ENCODE data around the gene UPK1A.
"Not testable (repeated sequence)": the region's sequence is repeated elsewhere in the genome, so short reads cannot be mapped to it uniquely, and the experiment has no call there.

The UPK1A gene

DNA sequence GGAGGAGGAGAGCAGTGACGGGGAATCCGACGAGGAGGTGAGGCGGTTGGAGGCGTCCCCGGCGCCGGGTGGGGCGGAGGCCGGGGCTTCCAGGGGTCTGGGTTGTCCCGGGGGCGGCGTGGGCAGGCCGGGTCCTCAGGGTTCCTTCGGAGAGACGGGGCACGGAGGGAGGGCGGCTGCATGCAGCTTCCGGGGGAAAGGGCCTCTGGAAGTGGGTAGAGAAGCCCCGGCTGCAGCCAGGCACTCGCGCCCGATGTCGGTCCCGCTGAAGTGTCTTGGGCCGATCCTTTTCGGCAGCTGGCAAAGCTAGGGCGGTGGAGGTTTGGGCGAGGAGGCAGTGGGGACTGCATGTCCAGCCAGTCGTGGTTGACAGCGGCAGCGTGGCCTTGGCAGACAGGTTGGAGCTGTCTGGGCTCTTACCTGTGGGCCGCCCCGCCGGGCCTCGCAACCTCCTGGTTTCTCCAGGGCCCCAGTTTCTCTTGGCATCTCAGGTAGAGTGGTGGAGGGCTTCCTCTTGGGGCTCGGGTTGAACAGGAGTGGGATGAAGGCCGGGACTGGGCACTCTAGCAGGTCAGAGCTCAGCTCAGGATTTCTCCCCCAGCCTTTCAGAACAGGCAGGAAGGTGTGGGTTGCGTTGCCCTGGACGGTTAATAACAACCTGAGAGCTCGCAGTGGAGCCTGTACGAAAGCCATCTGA, 52.2 kb downstream of the UPK1A start:
- peak; percentile 25 for DNase-seq (ENCODE audit: low spot score)

DNA sequence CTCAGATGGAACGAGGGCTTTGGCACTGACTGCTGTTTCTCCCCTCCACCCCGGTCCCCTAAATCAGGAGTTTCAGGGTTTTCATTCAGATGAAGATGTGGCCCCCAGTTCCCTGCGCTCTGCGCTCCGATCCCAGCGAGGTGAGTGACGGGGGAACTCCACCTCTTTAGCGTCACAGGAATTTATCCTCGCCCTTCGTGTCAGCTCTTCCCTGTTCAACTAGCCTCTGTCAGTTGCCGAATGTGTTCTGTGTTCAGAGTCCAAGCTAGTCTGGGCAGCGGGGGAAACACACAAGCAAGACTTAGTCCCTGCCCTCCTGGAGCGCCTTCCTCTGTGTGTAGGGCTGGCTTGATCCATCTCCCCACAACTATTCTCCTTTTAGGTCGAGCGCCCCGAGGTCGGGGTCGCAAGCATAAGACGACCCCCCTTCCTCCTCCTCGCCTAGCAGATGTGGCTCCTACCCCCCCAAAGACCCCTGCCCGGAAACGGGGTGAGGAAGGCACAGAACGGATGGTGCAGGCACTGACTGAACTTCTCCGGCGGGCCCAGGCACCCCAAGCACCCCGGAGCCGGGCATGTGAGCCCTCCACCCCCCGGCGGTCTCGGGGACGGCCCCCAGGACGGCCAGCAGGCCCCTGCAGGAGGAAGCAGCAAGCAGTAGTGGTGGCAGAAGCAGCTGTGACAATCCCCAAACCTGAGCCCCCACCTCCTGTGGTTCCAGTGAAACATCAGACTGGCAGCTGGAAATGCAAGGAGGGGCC, 53.3 kb downstream of the UPK1A start:
- no peak for DNase-seq (ENCODE audit: low spot score)

DNA sequence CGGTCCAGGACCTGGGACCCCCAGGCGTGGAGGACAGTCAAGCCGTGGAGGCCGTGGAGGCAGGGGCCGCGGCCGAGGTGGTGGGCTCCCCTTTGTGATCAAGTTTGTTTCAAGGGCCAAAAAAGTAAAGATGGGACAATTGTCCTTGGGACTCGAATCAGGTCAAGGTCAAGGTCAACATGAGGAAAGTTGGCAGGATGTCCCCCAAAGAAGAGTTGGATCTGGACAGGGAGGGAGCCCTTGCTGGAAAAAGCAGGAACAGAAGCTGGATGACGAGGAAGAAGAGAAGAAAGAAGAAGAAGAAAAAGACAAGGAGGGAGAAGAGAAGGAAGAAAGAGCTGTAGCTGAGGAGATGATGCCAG, 53.8 kb downstream of the UPK1A start:
- no peak for DNase-seq (ENCODE audit: low spot score)

DNA sequence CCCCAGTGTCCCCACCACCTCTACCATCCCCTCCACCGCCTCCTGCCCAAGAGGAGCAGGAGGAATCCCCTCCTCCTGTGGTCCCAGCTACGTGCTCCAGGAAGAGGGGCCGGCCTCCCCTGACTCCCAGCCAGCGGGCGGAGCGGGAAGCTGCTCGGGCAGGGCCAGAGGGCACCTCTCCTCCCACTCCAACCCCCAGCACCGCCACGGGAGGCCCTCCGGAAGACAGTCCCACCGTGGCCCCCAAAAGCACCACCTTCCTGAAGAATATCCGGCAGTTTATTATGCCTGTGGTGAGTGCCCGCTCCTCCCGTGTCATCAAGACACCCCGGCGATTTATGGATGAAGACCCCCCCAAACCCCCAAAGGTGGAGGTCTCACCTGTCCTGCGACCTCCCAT, 54.3 kb downstream of the UPK1A start:
- no peak for DNase-seq (ENCODE audit: low spot score)

DNA sequence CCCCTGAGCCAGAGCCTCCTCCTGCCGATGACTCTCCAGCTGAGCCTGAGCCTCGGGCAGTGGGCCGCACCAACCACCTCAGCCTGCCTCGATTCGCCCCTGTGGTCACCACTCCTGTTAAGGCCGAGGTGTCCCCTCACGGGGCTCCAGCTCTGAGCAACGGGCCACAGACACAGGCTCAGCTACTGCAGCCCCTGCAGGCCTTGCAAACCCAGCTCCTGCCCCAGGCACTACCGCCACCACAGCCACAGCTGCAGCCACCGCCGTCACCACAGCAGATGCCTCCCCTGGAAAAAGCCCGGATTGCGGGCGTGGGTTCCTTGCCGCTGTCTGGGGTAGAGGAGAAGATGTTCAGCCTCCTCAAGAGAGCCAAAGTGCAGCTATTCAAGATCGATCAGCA, 55.1 kb downstream of the UPK1A start:
- no peak for DNase-seq (ENCODE audit: low spot score)

DNA sequence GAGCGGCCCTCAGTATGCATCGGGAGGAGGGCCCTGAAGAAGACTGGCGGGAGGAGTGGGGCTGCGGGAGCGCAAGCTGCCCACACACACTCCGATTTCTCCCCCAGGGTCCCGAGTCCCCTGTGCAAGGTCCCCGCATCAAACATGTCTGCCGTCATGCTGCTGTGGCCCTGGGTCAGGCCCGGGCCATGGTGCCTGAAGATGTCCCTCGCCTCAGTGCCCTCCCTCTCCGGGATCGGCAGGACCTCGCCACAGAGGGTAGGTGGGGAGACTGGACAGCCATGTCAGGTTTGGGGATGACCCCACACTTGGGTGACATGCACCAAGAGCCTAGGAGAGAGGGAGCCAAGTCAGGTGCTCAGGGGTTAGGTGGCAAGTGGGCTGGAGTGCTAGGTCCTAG, 56.1 kb downstream of the UPK1A start:
- no peak for DNase-seq (ENCODE audit: low spot score)

DNA sequence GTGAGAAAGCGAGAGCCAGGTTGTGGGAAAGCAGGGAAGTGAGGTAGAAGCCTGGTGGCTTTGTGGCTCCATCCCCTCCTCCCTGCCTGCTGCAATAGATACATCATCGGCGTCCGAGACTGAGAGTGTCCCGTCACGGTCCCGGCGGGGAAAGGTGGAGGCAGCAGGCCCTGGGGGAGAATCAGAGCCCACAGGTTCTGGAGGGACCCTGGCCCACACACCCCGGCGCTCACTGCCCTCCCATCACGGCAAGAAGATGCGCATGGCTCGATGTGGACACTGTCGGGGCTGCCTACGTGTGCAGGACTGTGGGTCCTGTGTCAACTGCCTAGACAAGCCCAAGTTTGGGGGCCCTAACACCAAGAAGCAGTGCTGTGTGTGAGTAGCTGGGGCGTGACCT, 56.6 kb downstream of the UPK1A start:
- no peak for DNase-seq (ENCODE audit: low spot score)

DNA sequence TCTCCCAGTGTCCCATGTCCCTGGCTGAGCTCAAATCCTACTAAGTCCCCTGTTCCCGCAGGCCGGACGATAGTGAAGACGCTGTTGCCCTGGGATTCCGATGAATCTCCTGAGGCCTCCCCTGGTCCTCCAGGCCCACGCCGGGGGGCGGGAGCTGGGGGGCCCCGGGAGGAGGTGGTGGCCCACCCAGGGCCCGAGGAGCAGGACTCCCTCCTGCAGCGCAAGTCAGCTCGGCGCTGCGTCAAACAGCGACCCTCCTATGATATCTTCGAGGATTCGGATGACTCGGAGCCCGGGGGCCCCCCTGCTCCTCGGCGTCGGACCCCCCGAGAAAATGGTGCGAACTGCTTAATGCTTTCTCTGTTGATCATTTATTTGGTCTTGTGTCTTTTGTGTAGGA, 57.4 kb downstream of the UPK1A start:
- no peak for DNase-seq (ENCODE audit: low spot score)

DNA sequence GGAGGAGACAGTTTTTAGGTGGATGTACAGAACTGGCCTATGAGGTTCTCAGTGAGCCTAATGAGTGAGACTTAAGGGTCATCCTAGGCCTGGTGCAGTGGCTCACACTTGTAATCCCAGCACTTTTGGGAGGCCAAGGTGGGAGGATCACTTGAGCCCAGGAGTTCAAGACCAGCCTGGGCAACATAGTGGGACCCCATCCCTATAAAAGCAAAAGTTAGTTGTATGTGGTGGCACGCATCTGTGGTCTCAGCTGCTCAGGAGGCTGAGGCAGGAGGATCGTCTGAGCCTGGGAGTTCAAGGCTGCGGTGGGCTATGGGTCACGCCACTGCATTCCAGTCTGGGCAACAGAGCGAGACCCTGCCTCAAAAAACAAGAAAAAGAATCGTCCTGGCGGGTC, 57.8 kb downstream of the UPK1A start:
- DNase-seq (ENCODE audit: low spot score) = not testable (repeated sequence)

DNA sequence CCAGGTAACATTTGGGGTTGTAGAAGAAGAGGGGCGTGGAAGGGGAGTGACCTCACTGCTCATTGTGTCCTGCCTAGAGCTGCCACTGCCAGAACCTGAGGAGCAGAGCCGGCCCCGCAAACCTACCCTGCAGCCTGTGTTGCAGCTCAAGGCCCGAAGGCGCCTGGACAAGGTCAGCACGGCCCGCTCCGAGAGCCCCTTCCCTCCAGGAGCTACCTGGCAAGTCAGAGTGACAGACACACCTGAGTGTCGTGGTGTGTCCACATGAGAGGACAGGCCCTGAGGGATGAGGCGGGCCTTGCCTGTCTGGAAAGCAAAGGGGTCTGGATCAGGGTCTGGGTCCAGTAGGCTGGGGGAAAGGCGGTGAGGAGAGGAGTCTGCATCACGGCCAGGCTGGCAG, 58.2 kb downstream of the UPK1A start:
- DNase-seq (ENCODE audit: low spot score) = no peak

DNA sequence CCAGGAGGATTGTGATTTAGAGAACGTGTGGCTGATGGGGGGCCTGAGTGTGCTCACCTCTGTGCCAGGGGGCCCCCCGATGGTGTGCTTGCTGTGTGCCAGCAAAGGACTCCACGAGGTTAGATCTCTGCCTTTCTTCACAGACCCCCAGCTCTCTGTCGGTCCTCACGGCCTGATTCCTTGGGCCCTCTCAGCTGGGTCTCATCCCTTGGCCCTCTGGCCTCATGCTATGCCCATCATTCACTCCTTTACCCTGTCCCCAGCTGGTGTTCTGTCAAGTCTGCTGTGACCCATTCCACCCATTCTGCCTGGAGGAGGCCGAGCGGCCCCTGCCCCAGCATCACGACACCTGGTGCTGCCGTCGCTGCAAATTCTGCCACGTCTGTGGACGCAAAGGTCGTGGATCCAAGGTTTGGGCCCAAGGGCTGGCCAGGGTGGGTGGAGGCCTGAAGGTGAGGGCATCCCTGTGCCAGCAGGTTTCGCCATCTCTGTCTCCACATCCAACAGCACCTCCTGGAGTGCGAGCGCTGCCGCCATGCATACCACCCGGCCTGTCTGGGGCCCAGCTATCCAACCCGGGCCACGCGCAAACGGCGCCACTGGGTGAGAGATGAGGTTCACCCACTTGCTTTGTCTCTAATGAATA, 59.0 kb downstream of the UPK1A start:
- DNase-seq (ENCODE audit: low spot score) = no peak

DNA sequence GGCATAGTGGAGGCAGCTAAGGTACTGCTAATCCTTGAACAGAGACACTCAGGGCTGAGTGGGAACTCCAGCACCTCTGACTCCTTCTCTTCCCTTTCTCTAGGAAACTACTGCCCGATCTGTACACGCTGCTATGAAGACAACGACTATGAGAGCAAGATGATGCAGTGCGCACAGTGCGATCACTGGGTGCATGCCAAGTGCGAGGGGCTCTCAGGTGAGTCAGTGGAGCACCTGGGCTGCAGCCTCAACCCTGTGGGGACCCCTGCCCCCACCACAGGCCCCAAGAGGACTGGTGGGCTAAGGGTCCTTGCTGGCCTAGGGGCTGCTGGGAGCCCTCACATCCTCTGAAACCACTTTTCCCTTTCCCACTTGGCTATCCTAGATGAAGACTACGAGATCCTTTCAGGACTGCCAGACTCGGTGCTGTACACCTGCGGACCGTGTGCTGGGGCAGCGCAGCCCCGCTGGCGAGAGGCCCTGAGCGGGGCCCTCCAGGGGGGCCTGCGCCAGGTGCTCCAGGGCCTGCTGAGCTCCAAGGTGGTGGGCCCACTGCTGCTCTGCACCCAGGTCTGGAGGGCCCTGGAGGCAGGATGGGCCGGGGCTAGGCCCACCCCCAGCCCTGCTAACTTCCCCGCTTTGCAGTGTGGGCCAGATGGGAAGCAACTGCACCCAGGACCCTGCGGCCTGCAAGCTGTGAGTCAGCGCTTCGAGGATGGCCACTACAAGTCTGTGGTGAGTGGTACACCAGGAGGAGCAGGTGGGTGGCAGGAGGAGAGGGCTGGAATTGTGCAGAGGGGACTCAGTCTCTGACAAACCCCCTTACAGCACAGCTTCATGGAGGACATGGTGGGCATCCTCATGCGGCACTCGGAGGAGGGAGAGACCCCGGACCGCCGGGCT, 61.0 kb downstream of the UPK1A start:
- no peak for DNase-seq (ENCODE audit: low spot score)
